ENCODE results near the gene EPM2A.

- TF ChIP-seq, protein P1, sequence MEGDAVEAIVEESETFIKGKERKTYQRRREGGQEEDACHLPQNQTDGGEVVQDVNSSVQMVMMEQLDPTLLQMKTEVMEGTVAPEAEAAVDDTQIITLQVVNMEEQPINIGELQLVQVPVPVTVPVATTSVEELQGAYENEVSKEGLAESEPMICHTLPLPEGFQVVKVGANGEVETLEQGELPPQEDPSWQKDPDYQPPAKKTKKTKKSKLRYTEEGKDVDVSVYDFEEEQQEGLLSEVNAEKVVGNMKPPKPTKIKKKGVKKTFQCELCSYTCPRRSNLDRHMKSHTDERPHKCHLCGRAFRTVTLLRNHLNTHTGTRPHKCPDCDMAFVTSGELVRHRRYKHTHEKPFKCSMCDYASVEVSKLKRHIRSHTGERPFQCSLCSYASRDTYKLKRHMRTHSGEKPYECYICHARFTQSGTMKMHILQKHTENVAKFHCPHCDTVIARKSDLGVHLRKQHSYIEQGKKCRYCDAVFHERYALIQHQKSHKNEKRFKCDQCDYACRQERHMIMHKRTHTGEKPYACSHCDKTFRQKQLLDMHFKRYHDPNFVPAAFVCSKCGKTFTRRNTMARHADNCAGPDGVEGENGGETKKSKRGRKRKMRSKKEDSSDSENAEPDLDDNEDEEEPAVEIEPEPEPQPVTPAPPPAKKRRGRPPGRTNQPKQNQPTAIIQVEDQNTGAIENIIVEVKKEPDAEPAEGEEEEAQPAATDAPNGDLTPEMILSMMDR (IDR thresholded peaks at IDR 0.05), result no peak
- no peak for TF ChIP-seq EZH2 (IDR thresholded peaks at IDR 0.05)
Measured at GRCh38 chr6:145629478-145629877, 105.8 kb downstream of the EPM2A start.
